Left cardiac atrium (tissue), 4 donors: ENCODE measurements around the gene TXLNG. TPM values are rescaled to one million over a fixed set of nuclear protein-coding genes. Genes with fewer than 3 reads are reported as not detected.
A peak's percentile ranks its signal among the peaks of the same experiment; 100 is the strongest.

Experiments used
- ATAC-seq, 2 donors: fragments of 200-7000 bp; cut with Tn5 transposase; one replicate each; pipeline ENCODE4 v1.9.1; 2020; ENCODE audit warnings: mild to moderate bottlenecking in 2 of 2, moderate library complexity in 2 of 2
- DNase-seq: peaks from one replicate; pipeline ENCODE4 v3.0.0-alpha.2; 2020
- intact Hi-C, 2 donors: fragments of 100-400 bp; cut with DNase I; formaldehyde crosslinking; loops; one replicate each; pipeline versions ENCODE4 v1.14.1 to v1.15.1; 2022 to 2023
- total RNA-seq, 2 donors: library from RNA; stranded (reverse); fragmentation: NEBNext Ultra II Directional; extraction: Animal tissue kit (Norgen Biotek cat#: 25700); gene quantifications; one replicate each; pipeline ENCODE4 v1.2.1, GENCODE V29; 2021
- donor health status: DM: no; HTN: yes; CAD: no.
- donor health status: DM: no; HTN: yes; CAD: no; lungs with severe emphysema.
- donor health status: DM: yes; HTN: yes; CAD: no.
- donor health status: Dilated cardiomyopathy.

The TXLNG gene
- total RNA-seq, 2 donors from 2014 or later: 6.5 to 9.0 TPM

DNA sequence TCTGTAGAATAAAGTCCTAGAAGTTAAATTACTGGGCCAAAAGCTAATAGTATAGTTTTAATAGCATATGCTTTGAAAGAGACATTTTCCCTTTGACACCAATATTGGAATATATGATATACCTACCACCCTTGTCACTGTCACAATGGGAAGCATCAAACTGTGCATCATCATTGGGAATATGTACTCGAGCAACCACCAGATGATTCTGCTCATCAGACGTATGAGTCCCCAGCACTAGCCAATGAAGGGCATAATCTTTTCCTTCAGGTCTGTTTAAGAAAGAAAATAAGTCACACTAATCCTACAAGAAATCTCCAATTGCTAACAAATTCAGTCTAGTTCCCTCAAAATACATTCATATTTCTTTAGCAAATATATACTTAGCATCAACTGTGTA lies 76.6 kb downstream of the TXLNG start:
- no peak for DNase-seq
- no peak for ATAC-seq
- intact Hi-C loops: no loop called here

DNA sequence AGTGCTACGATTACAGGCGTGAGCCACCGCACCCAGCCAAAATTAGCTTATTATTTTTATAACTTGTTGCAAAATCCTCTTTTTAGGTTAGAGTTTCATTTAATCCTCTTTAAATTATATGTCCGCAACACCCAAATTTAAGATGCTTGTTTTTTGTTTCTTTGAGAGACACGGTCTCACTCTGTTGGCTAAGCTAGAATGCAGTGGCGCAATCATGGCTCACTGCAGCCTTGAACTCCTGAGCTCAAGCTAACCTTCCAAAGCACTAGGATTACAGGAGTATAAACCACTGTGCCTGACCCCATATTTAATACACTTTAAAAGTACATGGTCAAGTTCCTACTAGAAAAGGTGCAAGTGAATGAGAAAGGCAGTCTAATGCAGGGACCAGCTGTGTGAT lies 81.7 kb downstream of the TXLNG start:
- intact Hi-C loops: no loop called here
- no peak for ATAC-seq

GRCh38 chrX:16868920-16869319 lies 82.7 kb downstream of the TXLNG start:
- DNase-seq: no peak
- intact Hi-C loops: no loop called here

More for the DNA sequence above, 81.7 kb downstream of the TXLNG start:
- DNase-seq: no peak

DNA sequence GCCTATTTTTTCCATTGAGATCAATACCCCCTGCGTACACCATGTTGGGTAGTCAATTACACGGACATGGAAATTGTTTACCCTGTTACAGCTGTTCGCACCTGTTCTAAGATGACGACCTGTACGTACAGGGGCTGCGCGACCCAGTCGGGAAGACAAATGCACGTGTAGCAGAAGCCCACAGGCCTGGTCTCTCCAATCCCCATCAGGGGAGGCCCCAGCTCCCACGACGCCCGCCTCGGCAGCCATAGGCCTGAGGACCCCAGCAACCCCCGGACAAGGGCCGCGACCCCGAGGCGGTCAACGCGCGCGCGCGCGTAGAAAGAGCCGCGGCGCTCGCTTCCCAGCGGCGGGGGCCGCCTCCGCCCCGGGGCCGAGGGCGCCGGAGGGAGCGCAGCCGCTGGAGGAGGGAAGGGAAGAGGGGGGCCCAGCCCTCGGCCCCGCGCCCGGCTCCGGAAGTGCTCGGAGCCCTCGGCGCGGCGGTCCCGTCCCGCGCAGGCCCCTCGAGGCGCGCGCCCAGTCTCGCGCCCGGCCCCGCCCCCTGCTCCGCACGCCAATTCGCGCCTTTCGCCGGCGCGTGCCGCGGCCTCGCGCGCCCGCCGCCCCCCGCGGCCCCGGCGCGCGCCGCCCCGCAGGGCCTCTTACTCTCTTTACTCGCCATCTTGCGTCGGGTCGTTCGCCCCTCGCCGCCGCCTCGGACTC lies 83.3 kb downstream of the TXLNG start:
- peak; percentile 25 to 39 for ATAC-seq
- peak; percentile 31 for DNase-seq
- intact Hi-C loops: no loop called here

More at GRCh38 chrX:16868920-16869319, 82.7 kb downstream of the TXLNG start:
- no peak for ATAC-seq

DNA sequence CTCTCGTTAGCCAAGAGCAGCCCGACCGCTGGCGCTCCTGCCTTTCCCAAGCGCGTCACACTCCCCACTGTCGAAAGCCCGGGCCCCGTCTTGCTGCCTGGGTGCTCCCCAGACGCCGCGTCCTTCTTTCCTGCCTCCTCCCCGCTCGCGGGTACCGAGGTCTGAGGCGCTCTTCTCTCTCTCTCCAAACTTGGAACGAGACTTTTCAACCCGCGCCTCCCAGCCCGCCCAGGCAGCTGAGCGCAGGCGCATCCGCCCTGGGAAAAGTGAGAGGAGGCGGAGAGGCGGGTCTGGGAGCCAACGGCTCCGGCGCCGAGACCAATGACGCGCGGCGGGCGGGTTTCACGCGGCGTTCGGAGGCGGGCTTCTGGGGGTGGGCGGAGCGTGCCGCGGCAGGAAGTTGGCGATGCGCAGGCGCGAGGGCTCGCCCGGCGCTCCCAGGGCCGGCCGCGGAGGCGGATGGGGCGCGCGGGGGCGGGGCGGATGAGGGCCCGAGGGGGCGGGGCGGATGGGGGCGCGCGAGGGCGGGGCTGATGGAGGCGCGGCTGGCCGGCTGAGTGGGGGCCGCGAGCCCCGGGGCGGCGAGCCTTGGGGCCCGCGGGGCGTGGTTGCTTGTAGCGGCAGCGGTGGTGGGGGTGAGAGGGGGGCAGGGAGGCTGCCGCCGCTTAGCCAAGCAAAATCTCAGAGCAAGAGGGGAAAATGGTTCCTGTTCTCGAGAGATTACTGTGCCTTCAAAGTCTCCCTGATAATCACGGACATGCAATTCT lies 84.0 kb downstream of the TXLNG start, which contains the start of gene RBBP7:
Gene RBBP7, minus strand, starts transcription at position 268 of the 767 bp plus-strand sequence. CDS start 309 bp downstream, outside the sequence.
- ATAC-seq: peak; percentile 94 to 95
- DNase-seq: peak; percentile 94
- intact Hi-C loops: no loop called here

GRCh38 chrX:16870862-16871815 lies 84.9 kb downstream of the TXLNG start:
- intact Hi-C loops: no loop called here
- ATAC-seq (peak in 1 of 2 donors; percentile 13), DNase-seq (no peak)

- no peak for DNase-seq
- no peak for ATAC-seq
- intact Hi-C loops: no loop called here
Observed at GRCh38 chrX:16873106-16873505, 86.8 kb downstream of the TXLNG start.

DNA sequence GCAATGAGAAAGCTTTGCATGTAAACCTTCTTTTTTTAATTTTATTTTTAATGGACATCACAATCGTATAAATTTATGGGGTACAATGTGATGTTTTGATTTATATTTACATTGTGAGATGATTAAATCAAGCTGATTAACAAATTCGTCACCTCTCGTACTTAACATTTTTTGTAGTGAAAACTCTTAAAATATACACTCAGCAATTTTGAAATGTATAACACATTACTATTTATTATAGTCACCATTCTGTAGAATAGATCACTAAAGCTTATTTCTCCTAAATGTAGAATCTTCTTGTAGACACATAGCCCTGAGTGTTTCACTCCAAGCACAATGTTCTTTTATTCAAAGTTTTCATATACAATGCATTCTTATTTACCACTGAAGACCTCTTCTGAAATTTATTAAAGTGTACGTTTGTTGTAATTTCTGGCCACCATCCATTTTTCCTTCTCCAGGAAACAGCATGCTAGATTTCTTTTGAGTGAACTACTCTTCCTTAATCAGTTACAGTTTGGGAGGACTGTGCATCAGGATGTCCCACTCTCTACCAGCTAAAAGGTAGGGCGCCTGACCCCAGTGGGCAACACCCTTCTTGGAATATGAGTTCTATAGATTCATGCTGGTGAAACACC lies 88.3 kb downstream of the TXLNG start:
- intact Hi-C loops: no loop called here
- ATAC-seq: no peak
- no peak for DNase-seq

GRCh38 chrX:16876696-16877095 lies 90.4 kb downstream of the TXLNG start:
- intact Hi-C loops: no loop called here
- ATAC-seq (no peak), DNase-seq (no peak)

DNA sequence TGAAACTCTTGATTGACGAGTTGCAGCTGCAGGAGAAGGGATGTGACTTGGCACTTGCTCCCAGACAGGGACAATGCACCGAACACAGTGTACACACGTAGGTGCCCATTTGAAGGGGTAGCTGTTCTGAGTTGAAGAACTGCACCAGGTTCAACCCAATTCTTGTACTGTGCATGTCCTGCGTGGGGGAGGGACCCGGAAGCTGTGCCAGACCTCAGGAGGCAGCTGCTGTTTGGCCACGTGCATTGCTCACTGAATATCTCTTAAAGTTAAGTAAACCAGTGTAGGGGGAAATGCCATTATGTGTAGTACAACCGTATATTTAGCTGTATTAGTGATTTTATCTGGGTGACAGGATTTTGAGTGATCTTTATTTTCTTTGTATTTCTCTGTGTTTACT lies 95.9 kb downstream of the TXLNG start:
- DNase-seq (peak; percentile 28), ATAC-seq (peak; percentile 62 to 80)
- intact Hi-C loops: loop anchor here in 1 of 2 donors (2.0 kb wide), 1 partner anchor 165 kb away; no protein-coding TSS in a partner anchor

DNA sequence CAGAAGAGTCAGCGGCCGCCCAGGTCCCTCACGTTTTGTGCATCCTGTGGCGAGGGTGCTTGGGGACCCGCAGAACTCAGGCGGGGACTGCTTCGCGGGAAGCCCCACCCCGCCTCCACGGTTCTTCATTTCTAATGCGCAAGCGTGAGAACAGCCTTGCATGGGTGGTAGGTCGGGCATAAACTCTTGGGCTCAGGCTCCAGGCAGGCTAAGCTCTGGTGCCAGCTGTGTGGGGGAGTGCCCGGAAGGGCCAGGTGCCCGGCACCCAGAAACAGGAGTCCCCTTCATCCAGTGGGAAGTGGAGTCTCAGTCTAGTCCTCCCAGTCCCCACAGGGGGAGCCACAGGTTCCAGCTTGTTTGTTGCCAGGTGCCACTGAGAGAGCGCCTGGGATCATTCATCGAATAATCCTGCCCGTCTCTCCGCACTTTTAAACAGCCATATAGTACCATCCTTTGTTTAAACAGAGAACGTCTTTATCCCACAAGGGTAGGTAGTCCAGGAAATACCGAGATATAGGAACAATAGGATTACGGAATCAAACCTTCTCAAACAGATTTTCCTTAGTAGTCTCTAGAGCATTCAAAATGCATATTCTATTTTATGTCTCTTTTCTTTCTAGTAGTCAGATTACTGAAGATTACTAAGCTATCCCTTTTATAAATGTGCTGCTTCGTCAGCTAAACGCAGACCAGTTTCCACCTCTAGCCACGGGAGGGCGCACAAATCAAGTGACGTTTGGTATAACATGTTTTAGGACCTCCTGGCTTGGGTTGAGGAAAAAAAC lies 96.6 kb downstream of the TXLNG start:
- intact Hi-C loops: loop anchor here in 1 of 2 donors (2.0 kb wide), 1 partner anchor 164 kb away; no protein-coding TSS in a partner anchor
- peak; percentile 71 for DNase-seq
- peak; percentile 83 to 92 for ATAC-seq

DNA sequence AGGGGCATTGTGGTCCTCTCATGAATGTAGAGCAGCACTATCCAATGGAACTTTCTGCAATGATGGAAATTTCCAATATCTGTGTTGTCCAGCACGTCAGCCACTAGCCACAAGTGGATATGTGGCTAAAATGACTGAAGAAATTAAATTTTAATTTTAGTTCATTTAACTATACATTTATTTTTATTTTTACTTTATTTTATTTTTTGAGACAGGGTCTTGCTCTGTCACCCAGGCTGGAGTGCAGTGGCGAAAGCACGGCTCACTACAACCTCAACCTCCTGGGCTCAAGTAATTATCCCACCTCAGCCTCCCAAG lies 97.2 kb downstream of the TXLNG start:
- intact Hi-C loops: loop anchor here in 1 of 2 donors (2.0 kb wide), 1 partner anchor 163 kb away; no protein-coding TSS in a partner anchor
- no peak for ATAC-seq
- DNase-seq: no peak

DNA sequence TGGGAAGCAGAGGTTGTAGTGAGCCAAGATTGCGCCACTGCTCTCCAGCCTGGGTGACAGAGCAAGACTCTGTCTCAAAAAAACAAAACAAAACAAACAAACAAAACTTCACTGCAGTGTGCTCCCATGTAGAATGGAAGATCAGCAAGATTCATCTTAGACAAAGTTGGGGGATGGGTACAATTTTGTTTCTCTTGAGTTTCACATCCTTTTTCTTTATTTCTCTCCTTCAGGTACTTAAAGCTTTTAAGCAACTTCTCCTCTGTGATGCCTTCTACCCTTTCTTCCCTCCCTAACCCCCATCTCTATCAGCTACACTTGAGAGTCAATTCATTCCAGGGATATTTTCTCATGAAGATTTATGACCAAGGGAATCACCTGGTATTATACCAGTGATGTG lies 99.4 kb downstream of the TXLNG start:
- ATAC-seq (no peak), DNase-seq (no peak)
- intact Hi-C loops: no loop called here

DNA sequence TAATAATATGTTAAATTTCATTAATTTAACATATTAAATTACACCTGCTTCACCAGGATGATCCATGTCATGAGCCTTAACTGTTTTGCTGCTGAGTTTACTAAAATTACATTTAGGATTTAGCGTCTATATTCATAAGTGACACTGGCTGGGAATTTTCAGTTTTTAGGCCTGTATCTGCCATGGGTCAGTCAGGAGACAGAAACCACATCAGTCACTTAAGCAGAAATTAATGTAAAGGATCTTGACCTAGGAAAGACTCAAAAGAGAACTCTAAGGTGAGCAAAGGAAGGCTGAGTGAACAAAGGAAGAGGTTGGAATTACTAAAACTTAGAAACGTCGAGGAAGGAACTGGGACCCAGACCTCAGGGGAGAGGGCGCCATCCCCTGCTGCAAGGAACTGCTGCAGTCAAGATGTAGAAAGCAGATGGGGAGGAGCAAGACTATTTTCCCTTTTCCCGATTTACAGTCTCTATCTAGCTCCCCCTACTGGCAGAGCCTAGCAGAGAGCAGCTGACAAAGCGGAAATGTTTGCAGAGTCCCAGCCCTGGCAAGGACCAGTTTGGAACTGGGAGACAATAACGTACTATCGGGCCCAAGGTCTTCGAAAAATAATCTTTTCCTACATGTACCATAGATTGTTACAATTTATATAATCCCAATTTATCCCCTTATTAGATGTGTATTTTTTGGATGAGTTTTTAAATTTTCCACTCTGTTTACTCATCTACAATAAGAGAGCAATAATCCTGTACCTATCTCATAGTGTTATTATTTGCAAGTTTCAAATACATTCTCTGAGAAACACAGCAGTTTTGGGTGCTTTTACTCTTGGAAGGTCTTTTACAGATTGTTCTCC lies 106.5 kb downstream of the TXLNG start:
- intact Hi-C loops: no loop called here
- ATAC-seq: peak; percentile 76 to 78
- peak; percentile 56 for DNase-seq
